ENCODE measurements around the gene MTPN.

MTPN gene

DNA sequence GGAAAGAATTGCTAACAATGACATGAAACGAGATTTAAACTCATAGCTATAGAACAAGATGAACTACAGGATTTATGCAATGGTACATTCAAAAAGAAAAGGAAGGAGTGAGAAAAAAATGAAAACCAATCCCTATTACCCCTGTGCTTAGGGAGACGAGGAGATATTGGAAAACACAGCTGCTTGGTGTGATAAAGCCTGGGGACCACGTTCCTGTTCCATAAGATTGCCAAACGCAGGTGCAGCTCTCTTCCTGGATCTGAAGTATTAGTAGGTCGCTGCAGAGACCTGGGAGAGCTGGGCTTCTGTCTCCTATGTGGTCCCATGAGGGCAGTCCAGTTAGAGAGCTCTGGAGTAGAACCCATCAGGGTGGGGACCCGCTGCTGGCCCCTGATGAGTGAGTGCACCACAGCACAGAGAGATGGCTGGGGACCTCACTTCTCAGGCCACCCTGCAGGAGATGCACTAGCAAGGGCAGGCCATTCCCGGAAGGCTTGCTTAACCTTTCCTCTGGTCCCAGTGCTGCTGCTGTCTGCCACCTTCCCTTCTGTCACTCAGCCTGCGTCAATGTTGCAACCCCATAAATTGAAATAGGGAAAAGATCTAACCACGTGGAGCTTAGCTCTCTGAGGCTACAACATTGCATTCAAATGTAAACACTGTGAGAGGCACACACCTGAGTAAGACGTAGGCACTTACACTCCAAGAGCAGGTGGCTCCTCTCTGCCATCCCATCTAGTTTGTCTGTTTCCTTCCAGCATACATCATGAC, 57.9 kb downstream of the MTPN start:
- DNase-seq = no peak

DNA sequence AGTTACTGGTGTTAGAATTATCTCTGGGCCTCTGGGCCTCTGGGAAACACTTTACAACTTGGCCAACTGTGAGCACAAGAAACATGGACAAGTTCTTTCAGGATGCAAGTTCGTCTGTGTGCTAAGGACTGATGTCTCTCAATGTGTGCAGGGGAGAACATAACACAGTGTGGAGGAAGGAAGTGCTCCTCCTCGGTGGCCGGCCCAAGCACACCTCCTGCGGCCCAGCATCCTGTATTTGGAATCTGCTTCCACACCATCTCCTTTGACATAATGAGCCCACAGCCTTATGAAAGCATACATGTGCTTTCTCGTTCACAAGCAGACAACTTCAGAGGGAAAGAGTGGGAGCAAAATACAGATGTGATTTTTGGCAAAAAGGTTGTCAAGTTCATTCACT, 59.0 kb downstream of the MTPN start:
- no peak for DNase-seq

DNA sequence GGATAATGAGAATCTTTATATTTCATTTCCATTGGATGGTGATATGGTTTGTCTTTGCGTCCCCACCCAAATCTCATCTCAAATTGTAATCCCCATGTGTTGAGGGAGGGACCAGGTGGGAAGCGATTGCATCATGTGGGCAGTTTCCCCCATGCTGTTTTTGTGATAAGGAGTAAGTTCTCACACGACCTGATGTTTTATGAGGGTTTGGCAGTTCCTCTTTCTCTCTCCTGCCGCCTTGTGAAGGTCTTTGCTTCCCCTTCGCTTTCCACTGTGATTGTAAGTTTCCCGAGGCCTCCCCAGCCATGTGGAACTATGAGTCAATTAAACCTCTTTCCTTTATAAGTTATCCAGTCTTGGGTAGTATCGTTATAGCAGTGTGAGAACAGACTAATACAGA, 59.4 kb downstream of the MTPN start:
- no peak for DNase-seq

DNA sequence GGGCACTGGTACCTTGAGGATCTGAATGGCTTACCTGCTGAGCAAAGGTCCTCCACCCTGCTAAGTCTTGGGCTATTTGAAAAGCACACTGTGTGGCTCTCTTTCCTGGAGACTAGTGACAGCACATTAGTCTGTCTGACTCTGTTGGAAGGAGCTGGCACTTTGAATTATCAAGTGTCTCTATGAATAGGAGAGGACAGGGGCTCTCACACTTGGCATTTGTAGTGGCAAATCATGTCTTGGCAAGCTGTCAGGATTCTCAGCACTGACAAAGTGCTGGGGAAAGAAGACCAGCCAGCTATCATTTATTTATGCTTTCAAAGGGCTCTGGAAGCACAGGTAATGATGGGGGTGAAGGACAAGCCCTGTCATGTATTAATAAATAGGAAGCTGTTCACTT, 62.8 kb downstream of the MTPN start:
- DNase-seq = no peak

DNA sequence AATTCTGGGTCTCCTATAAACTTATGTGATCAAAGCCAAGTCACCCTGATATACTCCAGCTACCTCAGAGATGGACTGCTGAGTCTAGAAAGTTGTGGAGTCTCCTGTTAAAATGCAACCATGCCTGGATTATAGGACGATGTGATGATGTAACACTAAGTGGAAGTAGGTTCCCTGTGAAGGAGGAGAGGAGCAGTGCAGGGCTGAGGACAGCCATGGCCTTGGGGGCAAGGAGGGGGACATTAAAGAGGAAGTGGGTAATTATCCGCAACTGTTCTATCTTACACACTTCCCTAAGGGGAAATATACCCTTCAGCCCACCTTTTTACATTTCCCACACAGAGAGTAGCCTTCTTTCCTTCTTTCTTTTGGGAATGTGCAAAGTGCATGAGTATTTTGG, 63.8 kb downstream of the MTPN start:
- DNase-seq = no peak

DNA sequence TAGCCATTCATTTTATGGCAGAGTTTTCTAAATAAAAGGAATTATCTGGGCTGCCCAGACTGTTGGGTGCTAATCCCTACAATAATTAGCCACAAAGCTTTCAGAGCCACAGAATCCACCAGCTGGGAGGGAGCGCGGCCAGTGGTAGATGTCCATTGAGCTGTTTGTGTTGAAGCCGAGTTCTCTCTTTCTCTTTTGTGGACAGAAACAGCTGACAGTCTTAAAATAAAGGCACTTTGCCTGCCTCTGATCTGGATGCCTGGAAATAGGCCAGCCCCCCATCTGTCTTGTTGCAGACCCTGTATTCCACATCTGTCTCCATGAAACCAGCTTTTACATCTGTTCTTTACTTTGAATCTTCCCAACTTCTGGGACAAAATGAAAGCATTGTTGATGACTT, 66.1 kb downstream of the MTPN start:
- no peak for DNase-seq

DNA sequence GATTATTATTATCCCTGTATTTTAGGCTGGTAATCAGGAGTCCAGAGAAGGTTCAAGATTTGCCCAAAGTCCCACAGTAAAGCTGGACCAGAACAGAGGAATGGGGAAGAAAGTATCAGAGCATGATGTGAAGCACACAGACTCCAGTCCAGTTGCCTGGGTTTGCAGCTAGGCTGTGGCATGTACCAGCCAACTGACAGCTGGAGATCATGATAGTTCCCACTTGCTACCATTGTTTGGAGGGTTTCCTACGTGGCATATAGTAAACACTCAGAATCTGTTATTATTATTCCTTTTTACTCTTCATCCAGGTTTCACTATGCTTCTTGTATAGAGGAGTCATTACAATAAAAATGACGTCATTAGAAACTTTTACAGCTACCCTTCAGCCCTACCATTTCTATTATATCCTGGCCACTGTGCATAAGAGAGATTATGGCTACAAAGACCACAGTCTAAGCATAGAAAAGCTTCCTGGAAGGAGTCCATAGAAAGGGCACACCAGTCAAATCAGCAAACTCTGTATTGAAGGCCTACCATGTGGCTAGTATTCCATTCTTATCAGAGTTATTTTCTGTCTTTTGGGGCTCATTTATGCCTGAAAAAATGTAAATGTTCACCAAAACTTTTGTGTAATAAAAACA, 66.6 kb downstream of the MTPN start:
- no peak for DNase-seq

DNA sequence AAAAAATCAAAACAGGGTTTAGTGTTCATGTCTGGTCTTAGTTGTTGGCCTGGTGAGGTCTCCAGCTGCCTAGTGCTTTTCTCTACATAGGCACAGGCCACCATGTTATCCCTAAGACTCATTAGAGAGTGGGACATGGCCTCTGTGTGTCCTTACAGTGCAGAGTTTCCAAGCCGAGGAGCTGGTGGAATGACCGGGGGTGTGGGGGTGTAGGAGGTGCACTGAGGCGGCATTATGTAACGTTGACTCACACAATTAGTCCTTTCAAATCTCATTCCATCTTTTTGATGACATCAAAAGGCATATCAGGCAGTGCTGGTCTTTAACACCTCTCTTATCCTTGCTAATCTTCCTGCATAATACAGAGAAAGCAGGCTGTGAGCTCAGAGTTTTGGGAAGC, 71.3 kb downstream of the MTPN start:
- no peak for DNase-seq

DNA sequence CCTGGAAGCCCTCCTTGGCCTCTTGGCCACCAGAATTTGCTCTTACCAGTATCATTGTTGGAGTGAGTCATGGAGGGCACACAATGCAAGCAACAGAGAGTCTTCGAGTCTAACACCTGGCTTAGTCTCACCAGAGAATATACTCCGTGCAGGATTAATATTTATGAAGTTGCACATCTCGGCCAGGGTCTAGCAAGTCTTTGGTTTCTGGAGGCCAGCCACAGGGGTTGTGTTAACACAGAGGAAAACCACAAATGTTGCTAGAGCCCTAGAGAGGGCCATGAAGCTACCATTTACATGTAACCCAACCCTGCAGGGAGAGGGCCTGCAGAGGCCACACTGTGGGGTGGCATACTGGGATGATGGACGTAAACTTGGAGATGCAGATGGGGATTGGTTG, 71.8 kb downstream of the MTPN start:
- no peak for DNase-seq

DNA sequence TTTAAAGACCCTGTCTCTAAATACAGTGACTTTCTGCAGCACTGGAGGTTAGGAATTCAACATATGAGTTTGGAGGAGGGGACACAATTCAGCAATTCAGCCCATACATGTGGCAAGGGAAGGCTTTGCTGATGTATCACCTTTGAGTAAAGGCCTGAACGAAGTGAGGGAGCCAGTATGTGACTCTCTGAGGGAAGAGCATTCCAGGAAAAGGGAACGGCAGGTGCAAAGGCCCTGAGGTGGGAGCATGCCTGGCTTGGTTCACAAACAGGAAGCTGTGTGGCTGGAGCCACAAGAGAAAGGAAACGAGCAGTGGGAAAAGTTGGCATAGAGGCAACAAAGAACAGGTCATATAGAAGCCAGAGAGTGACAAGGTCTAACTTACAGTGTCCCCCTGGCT, 72.9 kb downstream of the MTPN start:
- no peak for DNase-seq

DNA sequence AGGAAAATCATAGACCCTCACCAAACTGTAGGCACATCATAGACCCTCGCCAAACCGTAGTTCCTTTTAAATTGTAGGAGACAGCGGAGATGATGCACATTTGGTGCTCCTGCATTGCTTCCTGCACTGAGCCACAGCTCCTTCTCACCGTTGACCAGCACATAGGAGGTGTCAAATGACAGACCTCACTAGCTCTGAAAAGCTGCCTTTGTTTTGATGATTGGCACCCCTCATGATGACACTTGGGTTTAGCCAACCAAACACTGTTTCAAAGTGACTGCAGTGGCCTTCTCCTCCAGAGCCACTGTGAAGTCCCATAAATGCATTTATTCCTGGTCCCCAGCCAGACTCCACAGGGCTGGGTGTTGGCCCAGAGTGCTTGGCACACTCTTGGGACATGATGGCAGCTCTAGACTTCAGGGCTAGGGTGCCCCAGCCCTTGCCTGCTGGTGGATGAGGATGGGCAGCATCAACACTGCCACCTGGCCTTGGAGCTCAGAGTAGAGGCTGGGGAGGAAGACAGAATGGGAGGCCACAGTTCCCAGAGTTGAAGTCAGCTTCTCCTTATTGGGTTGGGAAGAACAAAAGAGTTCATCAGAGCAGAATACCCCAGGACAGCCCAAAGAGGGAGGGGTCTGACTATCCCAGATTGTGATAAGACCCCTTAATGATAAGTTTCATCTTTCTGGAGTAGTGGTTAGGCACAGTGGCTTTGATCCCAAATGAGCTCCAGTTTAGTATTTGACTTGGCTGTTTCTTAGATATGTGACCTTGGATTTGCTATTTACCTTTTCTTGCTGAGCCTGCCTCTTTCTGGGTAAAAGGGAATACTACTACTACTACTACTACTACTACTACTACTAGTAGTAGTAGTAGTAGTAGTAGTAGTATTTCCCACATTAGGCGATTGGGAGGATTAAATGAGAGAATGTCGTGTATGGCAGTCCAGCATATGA, 75.3 kb downstream of the MTPN start:
- DNase-seq = no peak

DNA sequence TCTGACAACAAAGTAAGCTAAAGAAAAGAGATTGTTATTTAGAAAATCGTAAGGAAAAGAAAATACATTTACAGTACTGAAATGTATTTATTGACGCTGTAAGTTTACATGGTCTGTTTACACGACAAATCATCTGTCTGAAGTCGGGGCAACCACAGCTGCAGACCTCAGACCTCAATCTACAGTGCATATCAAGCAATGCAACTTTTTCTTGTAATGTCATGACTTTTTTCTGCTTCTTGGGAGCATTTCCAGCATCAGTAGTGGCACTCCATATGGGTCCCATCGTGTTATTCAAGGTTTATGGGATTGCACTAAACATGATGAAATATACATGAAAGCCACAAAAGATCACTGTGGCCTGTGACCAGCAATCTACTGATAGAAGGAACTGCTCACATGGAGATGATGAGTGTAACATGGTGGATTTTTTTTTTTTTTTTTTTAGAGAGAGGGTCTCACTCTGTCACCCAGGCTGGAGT, 77.1 kb downstream of the MTPN start:
- no peak for DNase-seq

DNA sequence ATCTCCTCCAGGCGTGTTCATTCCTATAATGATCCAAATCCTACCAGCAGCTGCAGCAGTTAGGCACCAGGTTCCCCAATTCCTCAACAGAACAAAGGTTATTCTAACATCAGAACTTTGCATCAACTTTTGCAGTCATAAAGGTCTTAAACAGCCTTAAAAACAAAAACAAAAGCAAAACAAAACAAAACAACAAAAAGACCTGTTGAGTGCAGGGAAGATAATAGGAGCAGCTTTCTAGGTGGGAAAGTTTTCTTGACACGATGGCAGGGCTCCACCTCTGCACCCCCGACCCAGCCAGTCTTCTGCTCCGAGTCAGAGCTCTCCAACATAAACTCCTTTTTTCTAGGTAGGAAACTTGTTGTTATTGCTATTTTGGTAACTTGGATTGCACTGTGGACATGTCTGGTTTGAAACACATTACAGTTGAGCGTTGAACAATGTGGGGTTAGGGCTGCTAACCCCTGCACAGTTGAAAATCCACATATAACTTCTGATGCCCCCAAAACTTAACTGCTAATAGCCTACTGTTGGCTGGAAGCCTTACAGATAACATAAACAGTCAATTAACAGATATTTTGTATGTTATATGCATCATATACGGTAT, 77.6 kb downstream of the MTPN start:
- DNase-seq = no peak

DNA sequence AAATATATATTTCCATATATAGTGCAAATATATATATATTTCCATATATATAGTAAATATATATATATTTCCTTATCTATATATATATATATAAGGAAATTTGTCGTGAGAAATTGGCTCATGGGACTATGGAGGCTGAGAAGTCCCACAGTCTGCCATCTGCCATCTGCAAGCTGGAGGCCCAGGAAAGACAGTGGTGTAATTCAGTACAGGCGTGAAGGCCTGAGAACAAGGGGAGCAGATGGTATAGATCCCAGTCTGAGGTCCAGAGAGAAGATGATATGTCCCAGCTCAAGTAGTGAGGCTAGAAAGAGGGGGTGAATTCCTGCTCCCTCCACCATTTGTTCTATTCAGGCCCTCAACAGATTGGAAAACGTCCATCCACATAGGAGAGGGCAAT, 78.9 kb downstream of the MTPN start:
- DNase-seq = no peak

DNA sequence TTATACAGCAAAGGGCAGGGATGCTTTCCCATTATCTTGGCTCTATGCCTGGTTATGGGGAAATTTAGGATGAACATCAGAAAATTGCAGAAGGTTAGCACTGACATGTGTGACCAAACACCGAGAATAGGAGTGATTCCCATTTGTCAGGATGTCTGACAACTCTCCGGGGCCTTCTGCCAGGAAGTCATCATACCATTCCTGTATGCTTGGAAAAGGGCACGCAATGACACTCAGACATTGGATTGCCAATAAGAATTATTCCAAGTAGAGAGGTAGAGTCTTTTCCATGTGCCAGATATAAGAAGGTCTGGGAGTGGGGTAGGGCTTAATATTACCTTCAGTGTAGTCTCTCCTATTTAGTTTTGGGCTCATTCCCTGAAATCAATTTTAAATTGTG, 82.3 kb downstream of the MTPN start:
- no peak for DNase-seq

DNA sequence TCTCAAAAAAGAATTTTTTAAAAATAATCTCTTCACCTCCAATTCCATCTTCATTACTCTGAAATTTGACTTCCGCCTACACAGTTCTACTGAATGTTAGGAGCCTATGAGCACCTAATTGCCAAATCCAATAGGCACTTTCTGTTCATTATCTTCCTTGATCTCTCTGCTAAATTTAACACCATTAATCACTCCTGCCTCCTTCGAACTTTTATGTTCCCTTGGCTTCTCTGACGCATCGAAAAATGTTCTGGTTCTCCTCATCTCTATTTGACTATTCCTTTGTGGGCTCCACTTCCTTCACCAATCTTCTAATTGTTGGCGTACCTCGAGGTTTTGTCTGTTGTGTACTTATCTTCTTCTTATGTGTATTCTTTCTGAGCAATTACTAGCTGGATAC, 87.3 kb downstream of the MTPN start:
- no peak for DNase-seq

DNA sequence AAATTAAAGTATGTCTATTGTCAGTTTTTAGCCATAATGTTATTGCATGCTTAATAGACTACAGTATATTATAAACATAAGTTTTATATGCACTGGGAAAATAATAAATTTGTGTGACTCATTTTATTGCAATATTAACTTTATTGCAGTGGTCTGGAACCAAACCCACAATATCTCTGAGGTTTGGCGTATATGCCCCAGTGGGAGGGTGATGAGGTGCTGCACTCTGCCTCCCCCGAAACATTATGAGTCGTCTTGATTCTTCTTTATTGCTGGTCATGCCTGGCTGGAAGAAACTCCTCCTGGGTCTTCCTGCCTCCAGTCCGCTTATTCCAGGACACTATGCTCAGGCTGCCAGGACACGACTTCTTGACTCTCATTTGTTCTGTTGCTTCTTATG, 88.4 kb downstream of the MTPN start:
- no peak for DNase-seq

DNA sequence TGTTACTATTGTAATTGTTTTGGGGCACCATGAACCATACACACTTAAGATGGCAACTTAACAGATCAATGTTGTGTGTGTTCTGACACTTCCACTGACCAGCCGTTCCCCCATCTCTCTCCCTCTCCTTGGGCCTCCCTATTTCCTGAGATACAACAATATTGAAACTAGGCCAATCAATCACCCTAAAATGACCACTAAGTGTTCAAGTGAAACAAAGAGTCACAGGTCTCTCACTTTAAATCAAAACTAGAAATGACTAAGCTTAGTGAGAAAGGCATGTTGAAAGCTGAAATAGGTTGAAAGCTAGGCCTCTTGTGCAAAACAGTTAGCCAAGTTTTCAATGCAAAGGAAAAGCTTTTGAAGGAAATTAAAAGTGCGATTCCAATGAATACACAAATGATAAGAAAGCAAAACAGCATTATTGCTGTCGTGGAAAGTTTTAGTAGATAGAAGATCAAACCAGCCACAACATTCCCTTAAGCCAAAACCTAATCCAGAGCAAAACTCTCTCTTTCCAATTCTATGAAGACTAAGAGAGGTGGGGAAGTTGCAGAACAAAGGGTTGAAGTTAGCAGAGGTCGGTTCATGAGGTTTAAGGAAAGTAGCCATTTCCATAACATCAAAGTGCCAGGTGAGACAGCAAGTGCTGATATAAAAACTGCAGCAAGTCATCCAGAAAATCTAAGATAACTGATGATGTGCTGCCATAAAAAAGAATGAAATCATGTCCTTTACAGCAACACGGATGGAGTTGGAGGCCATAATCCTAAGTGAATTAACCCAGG, 90.6 kb downstream of the MTPN start:
- no peak for DNase-seq

DNA sequence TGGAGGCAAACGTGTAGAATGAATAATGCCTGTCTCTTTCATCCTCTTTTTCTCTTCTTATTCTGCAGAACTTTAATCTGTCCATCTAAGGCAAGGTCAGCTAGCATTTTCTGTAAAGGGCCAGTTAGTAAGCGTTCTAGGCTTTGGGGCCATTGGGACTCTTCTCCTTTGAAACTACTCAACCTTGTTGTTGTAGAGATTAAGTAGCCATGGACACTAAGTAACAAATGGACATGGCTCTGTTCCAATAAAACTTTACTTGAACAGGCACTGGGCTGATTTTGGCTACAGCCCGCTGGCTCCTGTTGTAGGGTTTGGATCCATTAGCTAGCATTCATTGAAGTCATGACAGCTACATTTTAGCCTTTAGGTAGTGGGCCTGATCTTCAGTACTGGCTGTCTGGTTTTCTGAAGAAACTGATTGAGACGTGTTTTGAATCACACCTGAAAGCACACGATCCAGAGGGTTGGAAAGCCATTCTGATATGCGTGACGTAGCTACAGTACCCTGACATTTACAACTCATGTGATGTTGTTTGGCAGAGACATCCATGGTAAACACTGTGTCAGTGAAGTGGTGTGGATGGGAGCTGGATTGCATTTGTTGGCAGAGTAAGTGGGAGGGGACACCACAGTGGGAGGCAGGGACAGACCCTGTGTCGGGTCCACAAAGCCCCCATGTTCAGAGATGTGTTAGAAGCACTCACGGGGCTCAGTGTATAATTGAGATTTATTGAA, 92.5 kb downstream of the MTPN start:
- no peak for DNase-seq

DNA sequence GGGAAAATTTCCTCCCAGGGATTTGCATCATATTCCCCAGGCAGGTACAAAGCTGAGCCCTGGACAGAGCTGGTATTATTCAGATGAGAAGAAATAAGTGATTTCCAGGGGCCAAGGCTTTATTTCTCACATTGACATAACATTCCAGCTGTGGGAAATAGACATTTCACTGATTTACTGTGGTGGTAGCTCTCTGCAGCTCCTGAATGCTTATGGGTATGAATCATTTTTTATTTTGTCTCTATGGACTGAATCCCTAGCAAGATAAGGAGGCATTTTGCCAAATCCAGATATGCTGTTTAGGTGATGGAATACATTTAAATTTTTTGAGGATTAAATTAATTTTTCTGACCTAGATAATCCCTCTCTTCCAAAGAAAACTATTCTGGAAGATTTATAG, 97.9 kb downstream of the MTPN start:
- no peak for DNase-seq

DNA sequence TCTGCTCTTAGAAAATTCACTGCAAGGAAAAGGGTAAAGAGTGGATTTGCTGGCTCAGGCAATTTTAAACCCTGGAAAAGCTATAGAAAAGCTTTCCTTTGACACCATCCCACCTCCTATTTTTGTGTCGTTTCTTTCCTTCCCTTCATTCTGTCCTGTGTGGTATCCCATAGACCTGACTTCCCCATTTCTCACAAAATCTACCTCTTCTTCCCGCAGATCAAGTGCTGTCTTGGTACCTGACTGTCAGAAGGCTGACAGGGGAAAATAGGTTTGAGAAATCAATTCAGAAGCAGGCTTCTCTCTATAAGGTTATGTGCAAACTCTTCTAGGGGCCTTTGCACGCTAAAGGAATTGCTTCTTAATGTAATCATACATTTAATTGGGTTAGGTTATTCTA, 98.9 kb downstream of the MTPN start:
- DNase-seq = no peak

DNA sequence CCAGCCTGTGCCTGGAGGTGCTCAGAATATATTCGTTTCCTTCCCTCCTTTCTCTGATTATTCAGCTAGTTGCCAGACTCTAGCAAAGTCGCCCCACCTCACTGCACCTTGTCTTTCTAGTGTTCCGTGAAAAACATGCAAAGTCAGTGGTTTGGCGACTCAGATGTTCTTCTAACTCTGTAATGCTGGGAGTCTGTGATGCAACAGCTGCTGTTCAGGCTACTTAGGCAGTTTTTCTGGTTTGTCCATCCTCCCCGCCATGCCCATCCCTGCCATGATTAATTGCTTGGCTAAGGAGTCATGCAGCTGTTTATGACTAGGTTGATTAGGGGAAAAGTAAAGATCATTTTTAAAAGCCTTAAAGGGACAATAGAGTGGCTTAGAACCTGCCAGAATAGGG, 99.4 kb downstream of the MTPN start:
- no peak for DNase-seq
